B cell (primary cell): ENCODE measurements around the gene SENP3.

Source experiments
- EZH2 ChIP-seq: IDR thresholded peaks from 2 replicates; pipeline ENCODE4 v1.6.1; 2012; ENCODE audit warnings: borderline replicate concordance, low read depth, mild to moderate bottlenecking, moderate library complexity, low read length; ENCODE audit not compliant: insufficient read depth, poor library complexity, severe bottlenecking
- TF ChIP-seq, protein P1 (sequence below): fragments of 200-600 bp; IDR thresholded peaks from one replicate; pipeline ENCODE4 v1.8.0; 2022; ENCODE audit warnings: antibody characterized with exemption, mild to moderate bottlenecking

DNA sequence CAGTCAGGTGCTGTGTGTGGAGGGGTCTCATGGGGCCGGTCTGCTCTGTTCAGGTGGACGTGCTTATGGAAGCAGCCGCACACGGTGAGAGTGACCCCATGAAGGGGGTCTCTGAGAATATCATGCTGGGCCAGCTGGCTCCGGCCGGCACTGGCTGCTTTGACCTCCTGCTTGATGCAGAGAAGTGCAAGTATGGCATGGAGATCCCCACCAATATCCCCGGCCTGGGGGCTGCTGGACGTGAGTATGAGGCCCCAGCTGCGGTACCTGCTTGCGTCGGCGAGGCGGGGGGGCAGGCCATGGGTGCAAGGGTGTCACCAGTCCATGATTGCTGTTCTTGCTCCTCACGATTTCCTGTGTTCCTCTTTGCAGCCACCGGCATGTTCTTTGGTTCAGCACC is 49.6 kb upstream of the SENP3 start:
- TF ChIP-seq, protein P1, sequence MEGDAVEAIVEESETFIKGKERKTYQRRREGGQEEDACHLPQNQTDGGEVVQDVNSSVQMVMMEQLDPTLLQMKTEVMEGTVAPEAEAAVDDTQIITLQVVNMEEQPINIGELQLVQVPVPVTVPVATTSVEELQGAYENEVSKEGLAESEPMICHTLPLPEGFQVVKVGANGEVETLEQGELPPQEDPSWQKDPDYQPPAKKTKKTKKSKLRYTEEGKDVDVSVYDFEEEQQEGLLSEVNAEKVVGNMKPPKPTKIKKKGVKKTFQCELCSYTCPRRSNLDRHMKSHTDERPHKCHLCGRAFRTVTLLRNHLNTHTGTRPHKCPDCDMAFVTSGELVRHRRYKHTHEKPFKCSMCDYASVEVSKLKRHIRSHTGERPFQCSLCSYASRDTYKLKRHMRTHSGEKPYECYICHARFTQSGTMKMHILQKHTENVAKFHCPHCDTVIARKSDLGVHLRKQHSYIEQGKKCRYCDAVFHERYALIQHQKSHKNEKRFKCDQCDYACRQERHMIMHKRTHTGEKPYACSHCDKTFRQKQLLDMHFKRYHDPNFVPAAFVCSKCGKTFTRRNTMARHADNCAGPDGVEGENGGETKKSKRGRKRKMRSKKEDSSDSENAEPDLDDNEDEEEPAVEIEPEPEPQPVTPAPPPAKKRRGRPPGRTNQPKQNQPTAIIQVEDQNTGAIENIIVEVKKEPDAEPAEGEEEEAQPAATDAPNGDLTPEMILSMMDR = no peak
- TF ChIP-seq EZH2 = no peak
